Type B pancreatic cell (in vitro differentiated cells): ENCODE measurements around the gene C9orf50. TPM values are rescaled to one million over a fixed set of nuclear protein-coding genes. Genes with fewer than 3 reads are reported as not detected.
"Not testable (repeated sequence)": the region's sequence is repeated elsewhere in the genome, so short reads cannot be mapped to it uniquely, and the experiment has no call there.

Experiments used
- DNase-seq: peaks from one replicate; pipeline ENCODE4 v3.0.0; 2021; ENCODE audit warnings: mixed read lengths; ENCODE audit not compliant: unreplicated experiment; ENCODE audit errors: extremely low spot score
- H3K27ac Mint-ChIP-seq: 2 replicates; pipeline ENCODE4 v1.8.0; 2021; ENCODE audit warnings: mild to moderate bottlenecking, mixed read lengths
- H3K27me3 Mint-ChIP-seq: 2 replicates; pipeline ENCODE4 v1.8.0; 2021; ENCODE audit warnings: mixed read lengths
- H3K36me3 Mint-ChIP-seq: 2 replicates; pipeline ENCODE4 v1.8.0; 2021; ENCODE audit warnings: mixed read lengths
- H3K4me1 Mint-ChIP-seq: one replicate; pipeline ENCODE4 v1.8.0; 2021; ENCODE audit warnings: mixed read lengths; ENCODE audit not compliant: unreplicated experiment
- H3K4me3 Mint-ChIP-seq: 2 replicates; pipeline ENCODE4 v1.8.0; 2021; ENCODE audit warnings: mild to moderate bottlenecking, mixed read lengths
- H3K9me3 Mint-ChIP-seq: 2 replicates; pipeline ENCODE4 v1.8.0; 2021; ENCODE audit warnings: mixed read lengths
- CTCF ChIP-seq: fragments of 200-600 bp; sonication (generic); conservative IDR thresholded peaks from 2 replicates; pipeline ENCODE4 v1.5.0; 2021; ENCODE audit warnings: antibody characterized with exemption, mild to moderate bottlenecking
- total RNA-seq: library from RNA; stranded (reverse); gene quantifications from 2 replicates; pipeline ENCODE4 v1.2.1, GENCODE V29; 2021; ENCODE audit warnings: low replicate concordance

Gene C9orf50
- total RNA-seq, 1 donor from 2014 or later, result not detected

GRCh38 chr9:129594632-129595031, 26.3 kb downstream of the C9orf50 start:
- TF ChIP-seq CTCF, result no peak
- Mint-ChIP-seq H3K4me3 (no peak overlapping the region), H3K4me1 (peaks cover 59% of the 10 kb centered on the region), H3K27ac (no peak overlapping the region), H3K27me3 (no peaks in the 10 kb centered on the region), H3K36me3 (no peaks in the 10 kb centered on the region), H3K9me3 (no peaks in the 10 kb centered on the region)
- DNase-seq, result no peak

GRCh38 chr9:129592790-129593189, 28.1 kb downstream of the C9orf50 start:
- not testable (repeated sequence) for H3K27me3 Mint-ChIP-seq, H3K9me3 Mint-ChIP-seq, H3K36me3 Mint-ChIP-seq, DNase-seq
- Mint-ChIP-seq H3K27ac (peak overlapping the region; percentile 32), H3K4me3 (peak overlapping the region; percentile 16), H3K4me1 (peaks cover 65% of the 10 kb centered on the region)

- H3K27me3 Mint-ChIP-seq, result no peaks in the 10 kb centered on the region
- no peak for TF ChIP-seq CTCF
- peak overlapping the region; percentile 20 for H3K27ac Mint-ChIP-seq
- no peak for DNase-seq
- no peaks in the 10 kb centered on the region for H3K9me3 Mint-ChIP-seq
- H3K36me3 Mint-ChIP-seq, result no peaks in the 10 kb centered on the region
- peaks cover 73% of the 10 kb centered on the region for H3K4me1 Mint-ChIP-seq
- no peak overlapping the region for H3K4me3 Mint-ChIP-seq
These were observed 29.0 kb downstream of the C9orf50 start for GRCh38 chr9:129591916-129592315.

GRCh38 chr9:129590466-129590865, 30.4 kb downstream of the C9orf50 start:
- no peaks in the 10 kb centered on the region for H3K27me3 Mint-ChIP-seq
- no peaks in the 10 kb centered on the region for H3K36me3 Mint-ChIP-seq
- peak overlapping the region; percentile 15 for H3K27ac Mint-ChIP-seq
- DNase-seq, result no peak
- H3K9me3 Mint-ChIP-seq, result no peaks in the 10 kb centered on the region
- no peak overlapping the region for H3K4me3 Mint-ChIP-seq
- no peak for TF ChIP-seq CTCF
- H3K4me1 Mint-ChIP-seq, result peaks cover 76% of the 10 kb centered on the region

- H3K4me3 Mint-ChIP-seq, result peak overlapping the region; percentile 62
- H3K27me3 Mint-ChIP-seq, result no peaks in the 10 kb centered on the region
- H3K27ac Mint-ChIP-seq, result peak overlapping the region; percentile 15
- H3K9me3 Mint-ChIP-seq, result peaks cover 4% of the 10 kb centered on the region
- TF ChIP-seq CTCF, result no peak
- no peaks in the 10 kb centered on the region for H3K36me3 Mint-ChIP-seq
- DNase-seq, result no peak
- peaks cover 59% of the 10 kb centered on the region for H3K4me1 Mint-ChIP-seq
These were observed 33.2 kb downstream of the C9orf50 start for GRCh38 chr9:129587487-129588262.

- Mint-ChIP-seq H3K27ac (no peak overlapping the region), H3K27me3 (no peaks in the 10 kb centered on the region), H3K9me3 (peaks cover 4% of the 10 kb centered on the region), H3K4me3 (no peak overlapping the region), H3K36me3 (no peaks in the 10 kb centered on the region), H3K4me1 (peaks cover 60% of the 10 kb centered on the region)
- TF ChIP-seq CTCF, result no peak
- no peak for DNase-seq
These were observed 34.2 kb downstream of the C9orf50 start for GRCh38 chr9:129586685-129587084.
